GM12874 (cell line): ENCODE data around the gene DSCAML1.

Experiments used
- TF ChIP-seq, protein P1 (sequence below): IDR thresholded peaks from 2 replicates; pipeline ENCODE4 v1.5.1; 2011; ENCODE audit warnings: low read depth, mild to moderate bottlenecking, control low read depth, low read length, moderate library complexity; ENCODE audit not compliant: insufficient read depth

The DSCAML1 gene

DNA sequence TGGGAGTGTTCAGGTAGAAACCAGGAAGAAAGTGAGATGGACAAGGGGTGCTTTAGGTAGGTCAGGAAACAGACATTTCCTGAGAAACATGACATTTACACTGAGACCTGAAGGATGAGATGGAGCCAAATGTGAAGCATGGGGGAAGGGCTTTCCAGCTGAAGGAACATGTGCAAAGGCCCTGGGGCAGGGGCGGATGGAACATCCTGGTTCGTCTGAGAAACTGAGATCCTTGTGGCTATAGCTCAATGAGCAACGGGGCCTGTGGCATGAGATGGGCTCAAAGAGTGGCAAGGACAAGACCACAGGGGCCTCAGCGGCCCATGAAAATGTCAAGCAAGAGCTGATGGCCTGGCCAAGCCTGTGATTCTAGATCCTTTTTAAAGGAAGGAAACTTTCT is 127.4 kb downstream of the DSCAML1 start:
- TF ChIP-seq, protein P1, sequence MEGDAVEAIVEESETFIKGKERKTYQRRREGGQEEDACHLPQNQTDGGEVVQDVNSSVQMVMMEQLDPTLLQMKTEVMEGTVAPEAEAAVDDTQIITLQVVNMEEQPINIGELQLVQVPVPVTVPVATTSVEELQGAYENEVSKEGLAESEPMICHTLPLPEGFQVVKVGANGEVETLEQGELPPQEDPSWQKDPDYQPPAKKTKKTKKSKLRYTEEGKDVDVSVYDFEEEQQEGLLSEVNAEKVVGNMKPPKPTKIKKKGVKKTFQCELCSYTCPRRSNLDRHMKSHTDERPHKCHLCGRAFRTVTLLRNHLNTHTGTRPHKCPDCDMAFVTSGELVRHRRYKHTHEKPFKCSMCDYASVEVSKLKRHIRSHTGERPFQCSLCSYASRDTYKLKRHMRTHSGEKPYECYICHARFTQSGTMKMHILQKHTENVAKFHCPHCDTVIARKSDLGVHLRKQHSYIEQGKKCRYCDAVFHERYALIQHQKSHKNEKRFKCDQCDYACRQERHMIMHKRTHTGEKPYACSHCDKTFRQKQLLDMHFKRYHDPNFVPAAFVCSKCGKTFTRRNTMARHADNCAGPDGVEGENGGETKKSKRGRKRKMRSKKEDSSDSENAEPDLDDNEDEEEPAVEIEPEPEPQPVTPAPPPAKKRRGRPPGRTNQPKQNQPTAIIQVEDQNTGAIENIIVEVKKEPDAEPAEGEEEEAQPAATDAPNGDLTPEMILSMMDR = no peak

DNA sequence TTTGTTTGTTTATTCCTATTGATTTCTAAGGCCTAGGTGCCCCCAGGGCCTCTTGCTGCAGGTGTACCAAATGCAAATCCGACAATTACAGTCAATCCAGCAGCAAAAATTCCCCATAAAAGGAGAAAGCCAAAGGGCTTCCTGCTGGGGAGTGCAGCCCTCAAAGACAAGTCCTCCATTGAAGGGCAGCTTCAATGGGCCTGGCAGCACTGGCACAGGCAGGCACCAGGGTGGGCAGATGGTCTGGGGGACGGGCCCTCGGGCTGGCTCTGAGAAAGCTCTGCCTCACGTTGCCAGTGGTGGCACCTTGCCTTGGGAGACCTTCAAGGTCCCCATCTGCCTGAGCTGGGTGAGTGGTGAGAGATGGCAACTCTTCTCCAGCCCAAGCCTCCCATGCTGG is 128.0 kb downstream of the DSCAML1 start:
- TF ChIP-seq, protein P1 = no peak

DNA sequence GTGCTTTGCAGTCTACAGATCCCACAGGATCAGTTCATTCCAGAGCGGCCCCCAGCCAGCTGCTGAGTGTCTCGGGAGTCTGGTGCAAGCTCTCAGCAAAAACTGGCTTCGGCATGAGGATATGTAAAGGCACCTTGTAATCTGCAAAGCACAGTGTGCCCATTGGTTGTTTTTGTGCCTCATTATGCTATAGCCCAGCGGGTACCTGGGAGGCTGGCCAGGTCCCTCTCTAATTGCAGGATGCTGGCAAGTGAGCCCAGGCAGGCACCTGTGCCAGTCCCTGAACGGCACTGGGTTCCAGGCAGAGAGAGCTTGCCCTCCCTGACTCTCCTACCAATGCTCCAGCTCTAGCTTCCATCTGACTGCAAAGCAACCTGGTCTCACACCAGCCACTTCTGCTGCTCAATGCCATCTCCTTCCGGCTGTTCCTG is 128.7 kb downstream of the DSCAML1 start:
- TF ChIP-seq, protein P1 = no peak

DNA sequence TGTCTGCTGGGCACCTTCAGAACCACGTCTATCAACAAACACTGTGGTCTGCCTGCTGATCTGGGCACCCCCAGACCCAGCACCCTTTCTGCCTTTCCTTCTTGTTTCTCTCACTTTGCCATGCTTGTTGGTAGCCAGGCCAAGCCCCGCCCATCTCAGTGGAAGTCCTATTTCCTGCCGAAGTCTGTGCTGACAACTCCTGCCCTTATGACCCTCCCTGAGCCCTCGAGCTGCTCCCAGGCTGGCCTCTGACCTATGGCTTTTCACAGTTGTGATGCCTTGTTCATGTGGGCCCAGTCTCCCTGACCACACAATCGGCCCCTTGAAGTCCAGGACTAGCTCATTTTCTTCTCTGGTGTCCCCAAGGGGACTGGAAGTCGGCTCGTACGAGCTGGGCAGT is 132.1 kb downstream of the DSCAML1 start:
- TF ChIP-seq, protein P1 = no peak

DNA sequence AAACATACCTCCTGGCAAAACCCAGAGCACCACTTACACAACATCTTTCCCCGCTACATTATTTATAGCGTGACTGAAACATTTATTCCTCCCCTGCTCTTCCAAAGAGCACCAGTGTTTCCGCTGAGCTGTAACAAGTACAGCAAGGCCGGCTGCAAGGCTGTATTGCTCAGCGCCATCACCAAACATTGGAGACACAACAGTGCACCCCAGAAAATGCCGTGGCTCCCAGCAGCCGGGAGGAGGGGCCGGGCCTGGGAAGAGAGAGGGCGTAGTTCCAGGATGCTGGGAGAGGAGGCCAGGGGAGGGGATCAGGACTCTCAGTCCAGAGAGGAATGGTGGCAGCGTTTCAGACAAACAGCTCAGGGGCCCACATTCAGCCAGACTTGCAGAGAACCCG is 133.2 kb downstream of the DSCAML1 start:
- TF ChIP-seq, protein P1 = no peak

DNA sequence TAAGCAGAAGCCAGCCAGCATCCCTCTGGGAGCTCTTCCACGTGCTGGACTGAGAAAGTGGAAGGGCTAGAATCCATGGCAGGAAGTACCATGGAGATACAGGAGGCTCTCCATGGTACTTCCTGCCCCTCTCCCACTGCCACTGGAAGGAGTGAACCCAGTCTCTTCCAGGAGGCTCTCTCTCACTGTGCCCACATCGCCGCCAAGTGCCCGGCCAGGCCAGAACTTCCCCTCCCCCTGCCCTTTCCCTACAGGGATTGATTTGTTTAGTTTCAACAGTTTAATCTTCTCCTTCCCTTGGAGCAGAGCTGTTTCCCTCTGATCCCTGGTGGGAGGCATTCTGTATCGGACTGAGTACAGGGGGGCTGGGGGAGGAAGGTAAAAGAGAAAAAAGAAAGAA is 133.6 kb downstream of the DSCAML1 start:
- TF ChIP-seq, protein P1 = no peak

DNA sequence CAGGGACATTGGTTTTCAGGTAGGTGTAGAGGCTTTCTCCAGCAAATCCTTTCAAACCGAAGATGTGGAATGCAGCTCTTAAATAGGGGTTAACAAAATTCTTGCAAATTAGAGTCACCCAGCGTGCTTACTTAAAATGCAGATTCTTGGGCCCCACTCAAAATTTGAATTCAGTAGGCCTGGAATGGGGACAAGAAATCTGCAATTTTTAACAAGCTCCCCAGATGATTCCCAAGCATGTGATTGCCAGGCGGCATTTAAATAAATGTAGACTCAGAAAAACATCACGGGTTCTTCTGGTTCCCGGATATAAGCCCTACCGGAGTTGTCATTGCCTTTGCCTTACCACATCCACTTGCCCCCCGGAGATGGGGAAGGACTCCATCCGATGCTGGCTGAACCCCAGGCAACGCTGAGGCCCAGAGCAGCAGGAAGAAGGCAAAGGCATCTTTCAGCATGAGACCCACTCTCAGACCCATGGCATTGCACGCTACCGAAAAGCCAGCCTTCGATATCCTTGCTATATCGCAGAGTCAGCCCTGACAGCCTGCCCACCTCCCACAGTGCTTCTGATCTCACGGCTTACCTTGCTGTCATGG is 134.2 kb downstream of the DSCAML1 start:
- TF ChIP-seq, protein P1 = no peak
